ENCODE measurements around the gene PPP1R3E.

PPP1R3E gene

GRCh38 chr14:23252420-23253333 lies 50.0 kb downstream of the PPP1R3E start:
- no peak overlapping the region for H3K4me2 ChIP-seq (ENCODE audit: low read depth, low read length, poor library complexity, severe bottlenecking)
- no peaks in the 10 kb centered on the region for H3K9me2 ChIP-seq (replicated peaks; ENCODE audit: low read depth, low read length)
- H4K20me1 ChIP-seq (ENCODE audit: insufficient read depth, low read length, poor library complexity, severe bottlenecking), result no peaks in the 10 kb centered on the region
- no peak overlapping the region for H2AFZ ChIP-seq (ENCODE audit: low read length)
- no peaks in the 10 kb centered on the region for H3K9me3 ChIP-seq (ENCODE audit: insufficient read depth, low read depth, low read length)
- no peaks in the 10 kb centered on the region for H3K36me3 ChIP-seq (ENCODE audit: insufficient read depth, low read length)
- no peaks in the 10 kb centered on the region for H3F3A ChIP-seq (ENCODE audit: low read depth)
- TF ChIP-seq CTCF (conservative IDR thresholded peaks at IDR 0.05; ENCODE audit: low read length) (no peak), EZH2phosphoT487 (IDR thresholded peaks at IDR 0.05; ENCODE audit: borderline replicate concordance) (no peak)
- no peaks in the 10 kb centered on the region for H3K27me3 ChIP-seq (ENCODE audit: insufficient read depth, low read length, poor library complexity, severe bottlenecking)
- no peak overlapping the region for H3K4me3 ChIP-seq (ENCODE audit: low read length, poor library complexity, severe bottlenecking)
- H3K9ac ChIP-seq (ENCODE audit: low read depth, low read length, poor library complexity, severe bottlenecking), result no peak overlapping the region
- H3K79me2 ChIP-seq (ENCODE audit: insufficient read depth, low read length), result no peaks in the 10 kb centered on the region
- no peaks in the 10 kb centered on the region for H3K4me1 ChIP-seq (ENCODE audit: insufficient read depth, low read length, poor library complexity, severe bottlenecking)

- Histone ChIP-seq H2AFZ (ENCODE audit: low read length) (no peak overlapping the region), H3K36me3 (ENCODE audit: insufficient read depth, low read length) (no peaks in the 10 kb centered on the region), H3K4me3 (ENCODE audit: low read length, poor library complexity, severe bottlenecking) (no peak overlapping the region), H3K9me2 (replicated peaks; ENCODE audit: low read depth, low read length) (no peaks in the 10 kb centered on the region), H3K9me3 (ENCODE audit: insufficient read depth, low read depth, low read length) (no peaks in the 10 kb centered on the region), H3K27me3 (ENCODE audit: insufficient read depth, low read length, poor library complexity, severe bottlenecking) (no peaks in the 10 kb centered on the region), H4K20me1 (ENCODE audit: insufficient read depth, low read length, poor library complexity, severe bottlenecking) (no peaks in the 10 kb centered on the region), H3K79me2 (ENCODE audit: insufficient read depth, low read length) (no peaks in the 10 kb centered on the region), H3K4me2 (ENCODE audit: low read depth, low read length, poor library complexity, severe bottlenecking) (no peak overlapping the region), H3K4me1 (ENCODE audit: insufficient read depth, low read length, poor library complexity, severe bottlenecking) (no peaks in the 10 kb centered on the region), H3F3A (ENCODE audit: low read depth) (no peaks in the 10 kb centered on the region), H3K9ac (ENCODE audit: low read depth, low read length, poor library complexity, severe bottlenecking) (no peak overlapping the region)
- TF ChIP-seq CTCF (conservative IDR thresholded peaks at IDR 0.05; ENCODE audit: low read length) (no peak), EZH2phosphoT487 (IDR thresholded peaks at IDR 0.05; ENCODE audit: borderline replicate concordance) (no peak)
Measured at GRCh38 chr14:23252006-23252405, 50.7 kb downstream of the PPP1R3E start.

- H3K79me2 ChIP-seq (ENCODE audit: insufficient read depth, low read length), result no peaks in the 10 kb centered on the region
- no peak overlapping the region for H3K4me2 ChIP-seq (ENCODE audit: low read depth, low read length, poor library complexity, severe bottlenecking)
- H3F3A ChIP-seq (ENCODE audit: low read depth), result no peaks in the 10 kb centered on the region
Measured at GRCh38 chr14:23249824-23250223, 52.8 kb downstream of the PPP1R3E start.

More at GRCh38 chr14:23249824-23250223, 52.8 kb downstream of the PPP1R3E start:
- no peaks in the 10 kb centered on the region for H3K9me3 ChIP-seq (ENCODE audit: insufficient read depth, low read depth, low read length)
- no peak overlapping the region for H3K9ac ChIP-seq (ENCODE audit: low read depth, low read length, poor library complexity, severe bottlenecking)
- no peaks in the 10 kb centered on the region for H4K20me1 ChIP-seq (ENCODE audit: insufficient read depth, low read length, poor library complexity, severe bottlenecking)
- no peaks in the 10 kb centered on the region for H3K4me1 ChIP-seq (ENCODE audit: insufficient read depth, low read length, poor library complexity, severe bottlenecking)
- TF ChIP-seq EZH2phosphoT487 (IDR thresholded peaks at IDR 0.05; ENCODE audit: borderline replicate concordance), result no peak
- TF ChIP-seq CTCF (conservative IDR thresholded peaks at IDR 0.05; ENCODE audit: low read length), result no peak
- no peaks in the 10 kb centered on the region for H3K27me3 ChIP-seq (ENCODE audit: insufficient read depth, low read length, poor library complexity, severe bottlenecking)
- no peak overlapping the region for H2AFZ ChIP-seq (ENCODE audit: low read length)
- no peak overlapping the region for H3K4me3 ChIP-seq (ENCODE audit: low read length, poor library complexity, severe bottlenecking)
- no peaks in the 10 kb centered on the region for H3K36me3 ChIP-seq (ENCODE audit: insufficient read depth, low read length)
- H3K9me2 ChIP-seq (replicated peaks; ENCODE audit: low read depth, low read length), result no peaks in the 10 kb centered on the region

Measured in Loucy (cell line).